ENCODE measurements around the gene MORN5. TPM values are rescaled to one million over a fixed set of nuclear protein-coding genes. Genes with fewer than 3 reads are reported as not detected.

The MORN5 gene
- total and polyA plus RNA-seq, 9 of the 15 experiments (the other 6 are each of a cell fraction or from before 2014, with no cell fraction given): not detected

- TF ChIP-seq, protein P1, sequence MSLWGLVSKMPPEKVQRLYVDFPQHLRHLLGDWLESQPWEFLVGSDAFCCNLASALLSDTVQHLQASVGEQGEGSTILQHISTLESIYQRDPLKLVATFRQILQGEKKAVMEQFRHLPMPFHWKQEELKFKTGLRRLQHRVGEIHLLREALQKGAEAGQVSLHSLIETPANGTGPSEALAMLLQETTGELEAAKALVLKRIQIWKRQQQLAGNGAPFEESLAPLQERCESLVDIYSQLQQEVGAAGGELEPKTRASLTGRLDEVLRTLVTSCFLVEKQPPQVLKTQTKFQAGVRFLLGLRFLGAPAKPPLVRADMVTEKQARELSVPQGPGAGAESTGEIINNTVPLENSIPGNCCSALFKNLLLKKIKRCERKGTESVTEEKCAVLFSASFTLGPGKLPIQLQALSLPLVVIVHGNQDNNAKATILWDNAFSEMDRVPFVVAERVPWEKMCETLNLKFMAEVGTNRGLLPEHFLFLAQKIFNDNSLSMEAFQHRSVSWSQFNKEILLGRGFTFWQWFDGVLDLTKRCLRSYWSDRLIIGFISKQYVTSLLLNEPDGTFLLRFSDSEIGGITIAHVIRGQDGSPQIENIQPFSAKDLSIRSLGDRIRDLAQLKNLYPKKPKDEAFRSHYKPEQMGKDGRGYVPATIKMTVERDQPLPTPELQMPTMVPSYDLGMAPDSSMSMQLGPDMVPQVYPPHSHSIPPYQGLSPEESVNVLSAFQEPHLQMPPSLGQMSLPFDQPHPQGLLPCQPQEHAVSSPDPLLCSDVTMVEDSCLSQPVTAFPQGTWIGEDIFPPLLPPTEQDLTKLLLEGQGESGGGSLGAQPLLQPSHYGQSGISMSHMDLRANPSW (CRISPR knock-in tag; IDR thresholded peaks at IDR 0.05): no peak
- peak; percentile 84; the same call in 1 of the 2 replicates for TF ChIP-seq THAP12 (CRISPR knock-in tag; IDR thresholded peaks at IDR 0.05)
- peak; percentile 95 for TF ChIP-seq SUPT5H (IDR thresholded peaks at IDR 0.05)
- peak; percentile 27 to 70 for TF ChIP-seq MAZ (CRISPR knock-in tag; conservative IDR thresholded peaks at IDR 0.05 in 1 of 2, IDR thresholded peaks at IDR 0.05 in 1 of 2)
- no peak for TF ChIP-seq HDAC2 (IDR thresholded peaks at IDR 0.05)
- peak; percentile 26; the same call in 1 of the 2 replicates for TF ChIP-seq L3MBTL2 (IDR thresholded peaks at IDR 0.05)
- TF ChIP-seq MEIS2 (IDR thresholded peaks at IDR 0.05; ENCODE audit: partially characterized antibody): peak; percentile 96
- no peak for TF ChIP-seq CREB3 (tag; conservative IDR thresholded peaks at IDR 0.05; ENCODE audit: low read depth)
- no peak for TF ChIP-seq CCAR2 (IDR thresholded peaks at IDR 0.05; ENCODE audit: low read depth, low read length)
- 0 out of 2 replicates have a peak, but pooled peaks have one; percentile 46 for TF ChIP-seq HDAC8 (tag; IDR thresholded peaks at IDR 0.05)
- peak; percentile 79 for TF ChIP-seq POLR2AphosphoS5 (IDR thresholded peaks at IDR 0.05; ENCODE audit: control insufficient read depth, insufficient read depth, low read depth, low read length)
- no peak for TF ChIP-seq ATF1 (CRISPR knock-in tag; IDR thresholded peaks at IDR 0.05)
- TF ChIP-seq ATF1 (tag; IDR thresholded peaks at IDR 0.05): peak; percentile 53
- no peak for TF ChIP-seq SREBF2 (CRISPR knock-in tag; IDR thresholded peaks at IDR 0.05)
- TF ChIP-seq ETV6 (IDR thresholded peaks at IDR 0.05; ENCODE audit: borderline replicate concordance in 1 of 2, low read depth in 2 of 2, low read length in 1 of 2): no peak
- TF ChIP-seq ETV6 (CRISPR knock-in tag; IDR thresholded peaks at IDR 0.05; ENCODE audit: borderline replicate concordance): 0 out of 2 replicates have a peak, but pooled peaks have one; percentile 57
- TF ChIP-seq, protein P2, sequence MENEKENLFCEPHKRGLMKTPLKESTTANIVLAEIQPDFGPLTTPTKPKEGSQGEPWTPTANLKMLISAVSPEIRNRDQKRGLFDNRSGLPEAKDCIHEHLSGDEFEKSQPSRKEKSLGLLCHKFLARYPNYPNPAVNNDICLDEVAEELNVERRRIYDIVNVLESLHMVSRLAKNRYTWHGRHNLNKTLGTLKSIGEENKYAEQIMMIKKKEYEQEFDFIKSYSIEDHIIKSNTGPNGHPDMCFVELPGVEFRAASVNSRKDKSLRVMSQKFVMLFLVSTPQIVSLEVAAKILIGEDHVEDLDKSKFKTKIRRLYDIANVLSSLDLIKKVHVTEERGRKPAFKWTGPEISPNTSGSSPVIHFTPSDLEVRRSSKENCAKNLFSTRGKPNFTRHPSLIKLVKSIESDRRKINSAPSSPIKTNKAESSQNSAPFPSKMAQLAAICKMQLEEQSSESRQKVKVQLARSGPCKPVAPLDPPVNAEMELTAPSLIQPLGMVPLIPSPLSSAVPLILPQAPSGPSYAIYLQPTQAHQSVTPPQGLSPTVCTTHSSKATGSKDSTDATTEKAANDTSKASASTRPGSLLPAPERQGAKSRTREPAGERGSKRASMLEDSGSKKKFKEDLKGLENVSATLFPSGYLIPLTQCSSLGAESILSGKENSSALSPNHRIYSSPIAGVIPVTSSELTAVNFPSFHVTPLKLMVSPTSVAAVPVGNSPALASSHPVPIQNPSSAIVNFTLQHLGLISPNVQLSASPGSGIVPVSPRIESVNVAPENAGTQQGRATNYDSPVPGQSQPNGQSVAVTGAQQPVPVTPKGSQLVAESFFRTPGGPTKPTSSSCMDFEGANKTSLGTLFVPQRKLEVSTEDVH (IDR thresholded peaks at IDR 0.05; ENCODE audit: low read depth, partially characterized antibody): peak; percentile 43
- peak; percentile 100 for TF ChIP-seq NRF1 (conservative IDR thresholded peaks at IDR 0.05 in 1 of 2, IDR thresholded peaks at IDR 0.05 in 1 of 2)
These were observed at the start of gene MORN5, which contains the start of gene NDUFA8 (continued) for GRCh38 chr9:122159026-122159924.

All from K562 (cell line).